ENCODE results near the gene TNFAIP8L3.

- no peak for TF ChIP-seq CTCF (conservative IDR thresholded peaks at IDR 0.05)
- TF ChIP-seq EZH2 (IDR thresholded peaks at IDR 0.05; ENCODE audit: low read depth), result no peak
Measured at GRCh38 chr15:51022206-51022605, 72.5 kb downstream of the TNFAIP8L3 start.
